ENCODE data around the gene GPBP1. TPM values are rescaled to one million over a fixed set of nuclear protein-coding genes. Genes with fewer than 3 reads are reported as not detected.
A peak's percentile ranks its signal among the peaks of the same experiment; 100 is the strongest.
"Not testable (repeated sequence)": the region's sequence is repeated elsewhere in the genome, so short reads cannot be mapped to it uniquely, and the experiment has no call there.

Gene GPBP1
- total RNA-seq, 2 experiments from 2014 or later, result 91.8 to 116 TPM

- ChIA-PET CTCF (interaction anchor here (0.6 to 1.9 kb wide), 5 partner anchors 18 to 304 kb away, joined by 4 to 7 read pairs (median 4); partner anchors contain the start of gene GPBP1), POLR2A (no interaction called here)
- Mint-ChIP-seq H3K4me3 (no peak overlapping the region), H3K36me3 (ENCODE audit: low read depth) (peaks cover 45% of the 10 kb centered on the region), H3K27me3 (no peaks in the 10 kb centered on the region), H3K27ac (peak overlapping the region; percentile 19), H3K9me3 (ENCODE audit: low read depth) (no peaks in the 10 kb centered on the region), H3K4me1 (peaks cover 88% of the 10 kb centered on the region)
- intact Hi-C loops (cut with DNase I, micrococcal nuclease), result no loop called here
- DNase-seq (no peak), ATAC-seq (no peak)
Observed at GRCh38 chr5:57191163-57191562, 17.3 kb downstream of the GPBP1 start.

- ChIA-PET CTCF (interaction anchor here (0.6 to 1.9 kb wide), 5 partner anchors 12 to 68 kb away, joined by 3 to 4 read pairs (median 3); partner anchors contain the start of gene GPBP1), POLR2A (no interaction called here)
- intact Hi-C loops (cut with DNase I, micrococcal nuclease), result no loop called here
- peaks cover 41% of the 10 kb centered on the region for H3K36me3 Mint-ChIP-seq (ENCODE audit: low read depth)
- ATAC-seq, result no peak
- H3K27me3 Mint-ChIP-seq, result no peaks in the 10 kb centered on the region
- no peak for DNase-seq
- peaks cover 81% of the 10 kb centered on the region for H3K4me1 Mint-ChIP-seq
- no peak overlapping the region for H3K27ac Mint-ChIP-seq
- H3K4me3 Mint-ChIP-seq, result no peak overlapping the region
- no peaks in the 10 kb centered on the region for H3K9me3 Mint-ChIP-seq (ENCODE audit: low read depth)
Observed at GRCh38 chr5:57191986-57192385, 18.1 kb downstream of the GPBP1 start.

GRCh38 chr5:57192832-57193231, 19.0 kb downstream of the GPBP1 start:
- ATAC-seq; H3K27me3 Mint-ChIP-seq; H3K4me3 Mint-ChIP-seq; H3K9me3 Mint-ChIP-seq (ENCODE audit: low read depth); DNase-seq; POLR2A ChIA-PET: not testable (repeated sequence)
- intact Hi-C loops (cut with DNase I, micrococcal nuclease), result loop anchor here in 1 of 2 experiments (1.0 kb wide), 1 partner anchor 18 kb away; no protein-coding TSS in a partner anchor
- CTCF ChIA-PET, result interaction anchor here (0.7 to 1.9 kb wide), 3 partner anchors 27 to 67 kb away, joined by 3 to 4 read pairs (median 3); no protein-coding TSS in a partner anchor
- H3K4me1 Mint-ChIP-seq, result peaks cover 79% of the 10 kb centered on the region
- peak overlapping the region; percentile 19 for H3K27ac Mint-ChIP-seq
- peaks cover 41% of the 10 kb centered on the region for H3K36me3 Mint-ChIP-seq (ENCODE audit: low read depth)

- no peaks in the 10 kb centered on the region for H3K27me3 Mint-ChIP-seq
- no peaks in the 10 kb centered on the region for H3K9me3 Mint-ChIP-seq (ENCODE audit: low read depth)
Observed at GRCh38 chr5:57193757-57194413, 20.0 kb downstream of the GPBP1 start.

GRCh38 chr5:57194653-57195052, 20.8 kb downstream of the GPBP1 start:
- no peak overlapping the region for H3K4me3 Mint-ChIP-seq
- POLR2A ChIA-PET, result interaction anchor here (0.6 to 0.7 kb wide), 2 partner anchors 58 to 244 kb away, joined by 3 read pairs; no protein-coding TSS in a partner anchor
- ATAC-seq (no peak), DNase-seq (no peak)
- CTCF ChIA-PET, result no interaction called here
- H3K27ac Mint-ChIP-seq, result no peak overlapping the region
- H3K4me1 Mint-ChIP-seq, result peaks cover 78% of the 10 kb centered on the region
- intact Hi-C loops (cut with DNase I, micrococcal nuclease), result no loop called here
- peaks cover 42% of the 10 kb centered on the region for H3K36me3 Mint-ChIP-seq (ENCODE audit: low read depth)
- no peaks in the 10 kb centered on the region for H3K27me3 Mint-ChIP-seq
- H3K9me3 Mint-ChIP-seq (ENCODE audit: low read depth), result no peaks in the 10 kb centered on the region

More at GRCh38 chr5:57193757-57194413, 20.0 kb downstream of the GPBP1 start:
- POLR2A ChIA-PET, result no interaction called here
- H3K4me3 Mint-ChIP-seq, result no peak overlapping the region
- H3K4me1 Mint-ChIP-seq, result peaks cover 78% of the 10 kb centered on the region
- intact Hi-C loops (cut with DNase I, micrococcal nuclease), result loop anchor here in 1 of 2 experiments (1.0 kb wide), 1 partner anchor 19 kb away; no protein-coding TSS in a partner anchor
- peaks cover 40% of the 10 kb centered on the region for H3K36me3 Mint-ChIP-seq (ENCODE audit: low read depth)
- peak; percentile 87 for ATAC-seq
- CTCF ChIA-PET, result no interaction called here
- H3K27ac Mint-ChIP-seq, result peak overlapping the region; percentile 76
- DNase-seq, result no peak

- Mint-ChIP-seq H3K4me3 (no peak overlapping the region), H3K27ac (no peak overlapping the region), H3K9me3 (ENCODE audit: low read depth) (no peaks in the 10 kb centered on the region), H3K27me3 (no peaks in the 10 kb centered on the region), H3K4me1 (peaks cover 78% of the 10 kb centered on the region), H3K36me3 (ENCODE audit: low read depth) (peaks cover 42% of the 10 kb centered on the region)
- ATAC-seq (no peak), DNase-seq (no peak)
- intact Hi-C loops (cut with DNase I, micrococcal nuclease), result no loop called here
- ChIA-PET POLR2A (interaction anchor here (0.6 to 0.7 kb wide), 2 partner anchors 57 to 244 kb away, joined by 3 read pairs; no protein-coding TSS in a partner anchor), CTCF (no interaction called here)
Observed at GRCh38 chr5:57195060-57195459, 21.2 kb downstream of the GPBP1 start.

- no peaks in the 10 kb centered on the region for H3K27me3 Mint-ChIP-seq
- POLR2A ChIA-PET, result no interaction called here
- CTCF ChIA-PET, result interaction anchor here (1.9 kb wide), 1 partner anchor 29 kb away, joined by 4 read pairs; no protein-coding TSS in a partner anchor
- no peaks in the 10 kb centered on the region for H3K9me3 Mint-ChIP-seq (ENCODE audit: low read depth)
- DNase-seq, result peak; percentile 23
- peaks cover 22% of the 10 kb centered on the region for H3K36me3 Mint-ChIP-seq (ENCODE audit: low read depth)
- intact Hi-C loops (cut with DNase I, micrococcal nuclease), result no loop called here
- H3K4me3 Mint-ChIP-seq, result no peak overlapping the region
- ATAC-seq, result peak; percentile 61
- H3K4me1 Mint-ChIP-seq, result peaks cover 66% of the 10 kb centered on the region
- H3K27ac Mint-ChIP-seq, result peak overlapping the region; percentile 34
Observed at GRCh38 chr5:57199866-57200265, 26.0 kb downstream of the GPBP1 start.

- no peak for DNase-seq
- Mint-ChIP-seq H3K9me3 (ENCODE audit: low read depth) (no peaks in the 10 kb centered on the region), H3K36me3 (ENCODE audit: low read depth) (peaks cover 28% of the 10 kb centered on the region), H3K27me3 (no peaks in the 10 kb centered on the region), H3K27ac (no peak overlapping the region), H3K4me3 (no peak overlapping the region), H3K4me1 (peaks cover 74% of the 10 kb centered on the region)
- ChIA-PET CTCF (interaction anchor here (0.6 to 1.3 kb wide), 3 partner anchors 10 to 302 kb away, joined by 3 read pairs; no protein-coding TSS in a partner anchor), POLR2A (no interaction called here)
- no peak for ATAC-seq
- intact Hi-C loops (cut with DNase I, micrococcal nuclease), result no loop called here
Observed at GRCh38 chr5:57202811-57203210, 29.0 kb downstream of the GPBP1 start.

GRCh38 chr5:57207007-57207653, 33.3 kb downstream of the GPBP1 start:
- ATAC-seq (no peak), DNase-seq (no peak)
- H3K27ac Mint-ChIP-seq, result peak overlapping the region; percentile 17
- H3K27me3 Mint-ChIP-seq, result no peaks in the 10 kb centered on the region
- H3K4me1 Mint-ChIP-seq, result peaks cover 78% of the 10 kb centered on the region
- H3K36me3 Mint-ChIP-seq (ENCODE audit: low read depth), result peaks cover 28% of the 10 kb centered on the region
- POLR2A ChIA-PET, result no interaction called here
- CTCF ChIA-PET, result no interaction called here
- H3K4me3 Mint-ChIP-seq, result no peak overlapping the region
- no peaks in the 10 kb centered on the region for H3K9me3 Mint-ChIP-seq (ENCODE audit: low read depth)
- intact Hi-C loops (cut with DNase I, micrococcal nuclease), result no loop called here

GRCh38 chr5:57207681-57208080, 33.8 kb downstream of the GPBP1 start:
- CTCF ChIA-PET, result no interaction called here
- Mint-ChIP-seq H3K27ac (peak overlapping the region; percentile 17), H3K4me1 (peaks cover 79% of the 10 kb centered on the region), H3K36me3 (ENCODE audit: low read depth) (peaks cover 28% of the 10 kb centered on the region), H3K4me3 (no peak overlapping the region), H3K27me3 (no peaks in the 10 kb centered on the region), H3K9me3 (ENCODE audit: low read depth) (no peaks in the 10 kb centered on the region)
- DNase-seq (no peak), ATAC-seq (no peak)
- intact Hi-C loops (cut with DNase I, micrococcal nuclease), result no loop called here
- POLR2A ChIA-PET, result no interaction called here

GRCh38 chr5:57209316-57210040, 35.6 kb downstream of the GPBP1 start:
- no peaks in the 10 kb centered on the region for H3K9me3 Mint-ChIP-seq (ENCODE audit: low read depth)
- H3K36me3 Mint-ChIP-seq (ENCODE audit: low read depth), result peaks cover 31% of the 10 kb centered on the region
- DNase-seq (no peak), ATAC-seq (peak; percentile 42)
- intact Hi-C loops (cut with DNase I, micrococcal nuclease), result no loop called here
- H3K27ac Mint-ChIP-seq, result peak overlapping the region; percentile 55
- peaks cover 76% of the 10 kb centered on the region for H3K4me1 Mint-ChIP-seq
- H3K4me3 Mint-ChIP-seq, result no peak overlapping the region
- CTCF ChIA-PET, result interaction anchor here (1.2 to 1.7 kb wide), 4 partner anchors 20 to 312 kb away, joined by 3 to 5 read pairs (median 4); partner anchors contain the start of gene GPBP1
- H3K27me3 Mint-ChIP-seq, result no peaks in the 10 kb centered on the region
- POLR2A ChIA-PET, result interaction anchor here (0.5 kb wide), 1 partner anchor 68 kb away, joined by 3 read pairs; no protein-coding TSS in a partner anchor
